Measurements from ENCODE around the gene ENG. TPM values are rescaled to one million over a fixed set of nuclear protein-coding genes. Genes with fewer than 3 reads are reported as not detected.
A peak's percentile ranks its signal among the peaks of the same experiment; 100 is the strongest.

Gene ENG
- 1.6 TPM for polyA plus RNA-seq (2013, experiment 1 of 2)
- 2.2 TPM for polyA plus RNA-seq (2013, experiment 2 of 2)

GRCh38 chr9:127854184-127854806 lies at the start of gene ENG:
ENG (minus strand) TSS chr9:127854658; CDS start chr9:127854355, 303 bp downstream.
- WGBS: 58% methylated on average over 34 of the region's 37 CpGs
- peak within 1 kb of the TSS; percentile 3; the same call in 1 of the 2 replicates for H3K4me3 ChIP-seq (ENCODE audit: low read length)
- no peaks in the 10 kb centered on the region for H3K27me3 ChIP-seq (ENCODE audit: insufficient read depth, low read length)
- no peaks in the 10 kb centered on the region for H3K36me3 ChIP-seq (ENCODE audit: insufficient read depth, low read length)
- H3K27ac ChIP-seq (ENCODE audit: low read depth, low read length): no peak within 1 kb of the TSS
- no peak within 1 kb of the TSS for H3K9ac ChIP-seq (ENCODE audit: low read depth, low read length)
- no peaks in the 10 kb centered on the region for H3K4me1 ChIP-seq (ENCODE audit: insufficient read depth, low read length)
- peaks cover 5% of the 10 kb centered on the region; the same call in 1 of the 2 replicates for H3K9me3 ChIP-seq (ENCODE audit: insufficient read depth, low read depth, low read length)

GRCh38 chr9:127903557-127904475 lies 49.4 kb upstream of the ENG start:
- Histone ChIP-seq H3K4me3 (ENCODE audit: low read length) (no peak overlapping the region), H3K9me3 (ENCODE audit: insufficient read depth, low read depth, low read length) (no peaks in the 10 kb centered on the region), H3K9ac (ENCODE audit: low read depth, low read length) (no peak overlapping the region), H3K27ac (ENCODE audit: low read depth, low read length) (peak overlapping the region; percentile 35; the same call in 1 of the 2 replicates), H3K27me3 (ENCODE audit: insufficient read depth, low read length) (peaks cover 4% of the 10 kb centered on the region), H3K36me3 (ENCODE audit: insufficient read depth, low read length) (no peaks in the 10 kb centered on the region), H3K4me1 (ENCODE audit: insufficient read depth, low read length) (peaks cover 17% of the 10 kb centered on the region)
- WGBS: 38% methylated on average over 17 of the region's 17 CpGs

GRCh38 chr9:127899128-127899943 lies 44.9 kb upstream of the ENG start, which contains the start of gene ST6GALNAC6:
ST6GALNAC6 (minus strand) TSS chr9:127899603; CDS start chr9:127897981, 1,622 bp downstream.
- Histone ChIP-seq H3K27ac (ENCODE audit: low read depth, low read length) (no peak within 1 kb of the TSS; the same call in 1 of the 2 replicates), H3K4me1 (ENCODE audit: insufficient read depth, low read length) (peaks cover 23% of the 10 kb centered on the region), H3K4me3 (ENCODE audit: low read length) (peak within 1 kb of the TSS; percentile 85), H3K9me3 (ENCODE audit: insufficient read depth, low read depth, low read length) (no peaks in the 10 kb centered on the region), H3K27me3 (ENCODE audit: insufficient read depth, low read length) (peaks cover 4% of the 10 kb centered on the region), H3K36me3 (ENCODE audit: insufficient read depth, low read length) (peaks cover 18% of the 10 kb centered on the region), H3K9ac (ENCODE audit: low read depth, low read length) (peak within 1 kb of the TSS; percentile 75)
- WGBS: 1% methylated on average over 79 of the region's 89 CpGs

GRCh38 chr9:127898433-127899127 lies 44.1 kb upstream of the ENG start:
- peaks cover 4% of the 10 kb centered on the region for H3K27me3 ChIP-seq (ENCODE audit: insufficient read depth, low read length)
- WGBS: 20% methylated on average over 30 of the region's 32 CpGs
- H3K9me3 ChIP-seq (ENCODE audit: insufficient read depth, low read depth, low read length): no peaks in the 10 kb centered on the region
- no peak overlapping the region; the same call in 1 of the 2 replicates for H3K27ac ChIP-seq (ENCODE audit: low read depth, low read length)
- peaks cover 26% of the 10 kb centered on the region for H3K36me3 ChIP-seq (ENCODE audit: insufficient read depth, low read length)
- H3K4me3 ChIP-seq (ENCODE audit: low read length): peak overlapping the region; percentile 85
- H3K9ac ChIP-seq (ENCODE audit: low read depth, low read length): peak overlapping the region; percentile 75
- peaks cover 15% of the 10 kb centered on the region for H3K4me1 ChIP-seq (ENCODE audit: insufficient read depth, low read length)

GRCh38 chr9:127897193-127897692 lies 42.8 kb upstream of the ENG start:
- peak overlapping the region; percentile 31 for H3K4me3 ChIP-seq (ENCODE audit: low read length)
- peak overlapping the region; percentile 52; the same call in 1 of the 2 replicates for H3K27ac ChIP-seq (ENCODE audit: low read depth, low read length)
- 9% methylated on average over 18 of the region's 19 CpGs for WGBS
- no peak overlapping the region for H3K9ac ChIP-seq (ENCODE audit: low read depth, low read length)
- H3K36me3 ChIP-seq (ENCODE audit: insufficient read depth, low read length): peaks cover 39% of the 10 kb centered on the region
- peaks cover 4% of the 10 kb centered on the region for H3K27me3 ChIP-seq (ENCODE audit: insufficient read depth, low read length)
- 0 out of 2 replicates have a peak, but pooled peaks cover 3% of the 10 kb centered on the region for H3K9me3 ChIP-seq (ENCODE audit: insufficient read depth, low read depth, low read length)
- peaks cover 11% of the 10 kb centered on the region for H3K4me1 ChIP-seq (ENCODE audit: insufficient read depth, low read length)

- Histone ChIP-seq H3K9ac (ENCODE audit: low read depth, low read length) (no peak overlapping the region), H3K27me3 (ENCODE audit: insufficient read depth, low read length) (peaks cover 4% of the 10 kb centered on the region), H3K4me3 (ENCODE audit: low read length) (peak overlapping the region; percentile 31), H3K4me1 (ENCODE audit: insufficient read depth, low read length) (peaks cover 11% of the 10 kb centered on the region), H3K9me3 (ENCODE audit: insufficient read depth, low read depth, low read length) (0 out of 2 replicates have a peak, but pooled peaks cover 3% of the 10 kb centered on the region), H3K27ac (ENCODE audit: low read depth, low read length) (peak overlapping the region; percentile 52; the same call in 1 of the 2 replicates), H3K36me3 (ENCODE audit: insufficient read depth, low read length) (peaks cover 42% of the 10 kb centered on the region)
- WGBS: 73% methylated on average over 15 of the region's 16 CpGs
Observed at GRCh38 chr9:127896395-127897192, 42.1 kb upstream of the ENG start.

GRCh38 chr9:127895811-127896210 lies 41.4 kb upstream of the ENG start:
- WGBS: 94% methylated on average over 8 of the region's 8 CpGs
- Histone ChIP-seq H3K4me3 (ENCODE audit: low read length) (no peak overlapping the region), H3K27ac (ENCODE audit: low read depth, low read length) (no peak overlapping the region), H3K9ac (ENCODE audit: low read depth, low read length) (no peak overlapping the region), H3K36me3 (ENCODE audit: insufficient read depth, low read length) (peaks cover 48% of the 10 kb centered on the region), H3K27me3 (ENCODE audit: insufficient read depth, low read length) (peaks cover 4% of the 10 kb centered on the region), H3K9me3 (ENCODE audit: insufficient read depth, low read depth, low read length) (0 out of 2 replicates have a peak, but pooled peaks cover 3% of the 10 kb centered on the region), H3K4me1 (ENCODE audit: insufficient read depth, low read length) (peaks cover 11% of the 10 kb centered on the region)

GRCh38 chr9:127893392-127893791 lies 38.9 kb upstream of the ENG start:
- WGBS: 89% methylated on average over 4 of the region's 4 CpGs
- Histone ChIP-seq H3K36me3 (ENCODE audit: insufficient read depth, low read length) (peaks cover 61% of the 10 kb centered on the region), H3K9ac (ENCODE audit: low read depth, low read length) (no peak overlapping the region), H3K4me1 (ENCODE audit: insufficient read depth, low read length) (peaks cover 11% of the 10 kb centered on the region), H3K9me3 (ENCODE audit: insufficient read depth, low read depth, low read length) (0 out of 2 replicates have a peak, but pooled peaks cover 3% of the 10 kb centered on the region), H3K27ac (ENCODE audit: low read depth, low read length) (no peak overlapping the region), H3K27me3 (ENCODE audit: insufficient read depth, low read length) (no peaks in the 10 kb centered on the region), H3K4me3 (ENCODE audit: low read length) (no peak overlapping the region)

GRCh38 chr9:127892831-127893230 lies 38.4 kb upstream of the ENG start:
- H3K4me1 ChIP-seq (ENCODE audit: insufficient read depth, low read length): peaks cover 11% of the 10 kb centered on the region
- no peak overlapping the region for H3K9ac ChIP-seq (ENCODE audit: low read depth, low read length)
- no peaks in the 10 kb centered on the region for H3K27me3 ChIP-seq (ENCODE audit: insufficient read depth, low read length)
- WGBS: 96% methylated on average over 6 of the region's 6 CpGs
- H3K36me3 ChIP-seq (ENCODE audit: insufficient read depth, low read length): peaks cover 62% of the 10 kb centered on the region
- H3K9me3 ChIP-seq (ENCODE audit: insufficient read depth, low read depth, low read length): 0 out of 2 replicates have a peak, but pooled peaks cover 3% of the 10 kb centered on the region
- H3K27ac ChIP-seq (ENCODE audit: low read depth, low read length): no peak overlapping the region
- no peak overlapping the region for H3K4me3 ChIP-seq (ENCODE audit: low read length)
